GM20000 (cell line): ENCODE measurements around the gene ZFAND4.

Experiments
- DNase-seq: peaks from one replicate; pipeline ENCODE4 v3.0.0; 2012; ENCODE audit warnings: low spot score
- CTCF ChIP-seq: IDR thresholded peaks from 2 replicates; pipeline ENCODE4 v1.5.1; 2012; ENCODE audit warnings: mild to moderate bottlenecking, control low read depth; ENCODE audit errors: extremely low read depth, missing control alignments

The ZFAND4 gene

GRCh38 chr10:45644527-45644926, 28.0 kb downstream of the ZFAND4 start:
- no peak for TF ChIP-seq CTCF
- DNase-seq: no peak

- no peak for DNase-seq
- TF ChIP-seq CTCF: no peak
Measured at GRCh38 chr10:45640941-45641340, 31.6 kb downstream of the ZFAND4 start.

- DNase-seq: no peak
- TF ChIP-seq CTCF: no peak
Measured at GRCh38 chr10:45640049-45640448, 32.5 kb downstream of the ZFAND4 start.

- DNase-seq: no peak
- TF ChIP-seq CTCF: no peak
Measured at GRCh38 chr10:45627412-45628048, 45.0 kb downstream of the ZFAND4 start.

GRCh38 chr10:45625879-45626278, 46.7 kb downstream of the ZFAND4 start:
- TF ChIP-seq CTCF: no peak
- no peak for DNase-seq

GRCh38 chr10:45624724-45625123, 47.8 kb downstream of the ZFAND4 start:
- TF ChIP-seq CTCF: no peak

GRCh38 chr10:45614869-45615268, 57.7 kb downstream of the ZFAND4 start:
- no peak for DNase-seq
- no peak for TF ChIP-seq CTCF

More at GRCh38 chr10:45624724-45625123, 47.8 kb downstream of the ZFAND4 start:
- no peak for DNase-seq
